KOPT-K1 (cell line): Measurements from ENCODE around the gene SEMA4D.

Experiments used
- H3K27ac ChIP-seq: fragments of 200-600 bp; sonication (generic); 2 replicates; pipeline ENCODE4 v1.5.1; 2016; ENCODE audit warnings: antibody characterized with exemption, mild to moderate bottlenecking, low read depth, low read length; ENCODE audit not compliant: poor library complexity, severe bottlenecking
- H3K36me3 ChIP-seq: fragments of 200-600 bp; sonication (generic); 2 replicates; pipeline ENCODE4 v1.5.1; 2017; ENCODE audit warnings: antibody characterized with exemption, mild to moderate bottlenecking, low read length, moderate library complexity; ENCODE audit not compliant: insufficient read depth
- H3K9me3 ChIP-seq: fragments of 200-600 bp; sonication (generic); 2 replicates; pipeline ENCODE4 v1.5.1; 2017; ENCODE audit warnings: antibody characterized with exemption, low read length, mild to moderate bottlenecking; ENCODE audit not compliant: insufficient read depth, poor library complexity, severe bottlenecking

Gene SEMA4D

GRCh38 chr9:89367281-89367680 is 130.6 kb downstream of the SEMA4D start:
- H3K27ac ChIP-seq: no peak overlapping the region
- H3K9me3 ChIP-seq: no peaks in the 10 kb centered on the region
- H3K36me3 ChIP-seq: peaks cover 44% of the 10 kb centered on the region

- Histone ChIP-seq H3K36me3 (peaks cover 50% of the 10 kb centered on the region), H3K27ac (no peak overlapping the region), H3K9me3 (no peaks in the 10 kb centered on the region)
Measured at GRCh38 chr9:89366711-89367110, 131.2 kb downstream of the SEMA4D start.

- H3K36me3 ChIP-seq: peaks cover 51% of the 10 kb centered on the region
- no peak overlapping the region for H3K27ac ChIP-seq
- no peaks in the 10 kb centered on the region for H3K9me3 ChIP-seq
Measured at GRCh38 chr9:89365532-89365912, 132.4 kb downstream of the SEMA4D start.

GRCh38 chr9:89364666-89365531 is 133.0 kb downstream of the SEMA4D start:
- Histone ChIP-seq H3K27ac (no peak overlapping the region), H3K9me3 (no peaks in the 10 kb centered on the region), H3K36me3 (peaks cover 51% of the 10 kb centered on the region)

- no peaks in the 10 kb centered on the region for H3K9me3 ChIP-seq
- no peak overlapping the region for H3K27ac ChIP-seq
- peaks cover 55% of the 10 kb centered on the region for H3K36me3 ChIP-seq
Measured at GRCh38 chr9:89363921-89364665, 133.8 kb downstream of the SEMA4D start.

GRCh38 chr9:89363311-89363670 is 134.6 kb downstream of the SEMA4D start:
- H3K36me3 ChIP-seq: peaks cover 63% of the 10 kb centered on the region

GRCh38 chr9:89362647-89363310 is 135.1 kb downstream of the SEMA4D start:
- Histone ChIP-seq H3K27ac (no peak overlapping the region), H3K36me3 (peaks cover 68% of the 10 kb centered on the region), H3K9me3 (no peaks in the 10 kb centered on the region)

More at GRCh38 chr9:89363311-89363670, 134.6 kb downstream of the SEMA4D start:
- Histone ChIP-seq H3K9me3 (no peaks in the 10 kb centered on the region), H3K27ac (no peak overlapping the region)

- Histone ChIP-seq H3K9me3 (no peaks in the 10 kb centered on the region), H3K36me3 (peaks cover 75% of the 10 kb centered on the region), H3K27ac (no peak overlapping the region)
Measured at GRCh38 chr9:89361816-89362646, 135.9 kb downstream of the SEMA4D start.

GRCh38 chr9:89361031-89361430 is 136.9 kb downstream of the SEMA4D start:
- H3K27ac ChIP-seq: no peak overlapping the region
- H3K36me3 ChIP-seq: peaks cover 85% of the 10 kb centered on the region
- no peaks in the 10 kb centered on the region for H3K9me3 ChIP-seq

- H3K36me3 ChIP-seq: peaks cover 89% of the 10 kb centered on the region
- H3K9me3 ChIP-seq: no peaks in the 10 kb centered on the region
- no peak overlapping the region for H3K27ac ChIP-seq
Measured at GRCh38 chr9:89360465-89360864, 137.4 kb downstream of the SEMA4D start.

- Histone ChIP-seq H3K36me3 (peaks cover 96% of the 10 kb centered on the region), H3K27ac (no peak overlapping the region), H3K9me3 (no peaks in the 10 kb centered on the region)
Measured at GRCh38 chr9:89359751-89360261, 138.1 kb downstream of the SEMA4D start.

GRCh38 chr9:89358985-89359384 is 138.9 kb downstream of the SEMA4D start:
- H3K27ac ChIP-seq: no peak overlapping the region
- no peaks in the 10 kb centered on the region for H3K9me3 ChIP-seq
- peaks cover 98% of the 10 kb centered on the region for H3K36me3 ChIP-seq

- no peak overlapping the region for H3K27ac ChIP-seq
- H3K9me3 ChIP-seq: no peaks in the 10 kb centered on the region
- peaks cover 98% of the 10 kb centered on the region for H3K36me3 ChIP-seq
Measured at GRCh38 chr9:89358376-89358916, 139.5 kb downstream of the SEMA4D start.
